ENCODE results near the gene CFTR. TPM values are rescaled to one million over a fixed set of nuclear protein-coding genes. Genes with fewer than 3 reads are reported as not detected.
A peak's percentile ranks its signal among the peaks of the same experiment; 100 is the strongest.

CFTR gene
- total RNA-seq (2021): 1.1 and 1.2 TPM in 2 replicates
- long read RNA-seq, partial matches to known transcripts: 2 of 3 reads
- long read RNA-seq, other reads (novel, unspliced or antisense): 1 of 3 reads

DNA sequence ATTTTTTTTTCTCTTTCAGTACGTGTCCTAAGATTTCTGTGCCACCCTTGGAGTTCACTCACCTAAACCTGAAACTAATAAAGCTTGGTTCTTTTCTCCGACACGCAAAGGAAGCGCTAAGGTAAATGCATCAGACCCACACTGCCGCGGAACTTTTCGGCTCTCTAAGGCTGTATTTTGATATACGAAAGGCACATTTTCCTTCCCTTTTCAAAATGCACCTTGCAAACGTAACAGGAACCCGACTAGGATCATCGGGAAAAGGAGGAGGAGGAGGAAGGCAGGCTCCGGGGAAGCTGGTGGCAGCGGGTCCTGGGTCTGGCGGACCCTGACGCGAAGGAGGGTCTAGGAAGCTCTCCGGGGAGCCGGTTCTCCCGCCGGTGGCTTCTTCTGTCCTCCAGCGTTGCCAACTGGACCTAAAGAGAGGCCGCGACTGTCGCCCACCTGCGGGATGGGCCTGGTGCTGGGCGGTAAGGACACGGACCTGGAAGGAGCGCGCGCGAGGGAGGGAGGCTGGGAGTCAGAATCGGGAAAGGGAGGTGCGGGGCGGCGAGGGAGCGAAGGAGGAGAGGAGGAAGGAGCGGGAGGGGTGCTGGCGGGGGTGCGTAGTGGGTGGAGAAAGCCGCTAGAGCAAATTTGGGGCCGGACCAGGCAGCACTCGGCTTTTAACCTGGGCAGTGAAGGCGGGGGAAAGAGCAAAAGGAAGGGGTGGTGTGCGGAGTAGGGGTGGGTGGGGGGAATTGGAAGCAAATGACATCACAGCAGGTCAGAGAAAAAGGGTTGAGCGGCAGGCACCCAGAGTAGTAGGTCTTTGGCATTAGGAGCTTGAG lies at the start of gene CFTR:
Gene CFTR, plus strand, starts transcription at position 801 of the 830 bp plus-strand sequence. CDS start 70 bp downstream, outside the sequence.
- H3K9ac ChIP-seq (ENCODE audit: extremely low read depth, insufficient read length, low read length): peak within 1 kb of the TSS; percentile 38
- H3K4me1 ChIP-seq (ENCODE audit: insufficient read depth, low read length): no peaks in the 10 kb centered on the region
- no peak within 1 kb of the TSS for H2BK5ac ChIP-seq (ENCODE audit: insufficient read length, low read length)
- H2BK20ac ChIP-seq (ENCODE audit: low read depth, low read length, poor library complexity, severe bottlenecking): no peak within 1 kb of the TSS
- TF ChIP-seq, protein P1, sequence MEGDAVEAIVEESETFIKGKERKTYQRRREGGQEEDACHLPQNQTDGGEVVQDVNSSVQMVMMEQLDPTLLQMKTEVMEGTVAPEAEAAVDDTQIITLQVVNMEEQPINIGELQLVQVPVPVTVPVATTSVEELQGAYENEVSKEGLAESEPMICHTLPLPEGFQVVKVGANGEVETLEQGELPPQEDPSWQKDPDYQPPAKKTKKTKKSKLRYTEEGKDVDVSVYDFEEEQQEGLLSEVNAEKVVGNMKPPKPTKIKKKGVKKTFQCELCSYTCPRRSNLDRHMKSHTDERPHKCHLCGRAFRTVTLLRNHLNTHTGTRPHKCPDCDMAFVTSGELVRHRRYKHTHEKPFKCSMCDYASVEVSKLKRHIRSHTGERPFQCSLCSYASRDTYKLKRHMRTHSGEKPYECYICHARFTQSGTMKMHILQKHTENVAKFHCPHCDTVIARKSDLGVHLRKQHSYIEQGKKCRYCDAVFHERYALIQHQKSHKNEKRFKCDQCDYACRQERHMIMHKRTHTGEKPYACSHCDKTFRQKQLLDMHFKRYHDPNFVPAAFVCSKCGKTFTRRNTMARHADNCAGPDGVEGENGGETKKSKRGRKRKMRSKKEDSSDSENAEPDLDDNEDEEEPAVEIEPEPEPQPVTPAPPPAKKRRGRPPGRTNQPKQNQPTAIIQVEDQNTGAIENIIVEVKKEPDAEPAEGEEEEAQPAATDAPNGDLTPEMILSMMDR (conservative IDR thresholded peaks at IDR 0.05): no peak
- H4K5ac ChIP-seq (ENCODE audit: insufficient read length, low read depth, low read length): no peak within 1 kb of the TSS
- H3K27ac ChIP-seq (ENCODE audit: insufficient read length, low read depth, low read length): no peak within 1 kb of the TSS
- no peak within 1 kb of the TSS for H3T11ph ChIP-seq (ENCODE audit: low read length)
- H3K9me3 ChIP-seq (ENCODE audit: control insufficient read depth, low read depth, low read length): no peaks in the 10 kb centered on the region
- Mint-ChIP-seq H3K27me3 (ENCODE audit: low read depth) (peaks cover 45% of the 10 kb centered on the region), H3K27ac (no peak within 1 kb of the TSS), H3K4me1 (peaks cover 15 to 26% of the 10 kb centered on the region in 2 experiments), H3K9me3 (no peaks in the 10 kb centered on the region), H3K4me3 (peak within 1 kb of the TSS; percentile 63 to 90), H3K36me3 (ENCODE audit: insufficient read depth in 1 of 3, low read depth in 3 of 3) (no peaks in the 10 kb centered on the region)
- H3K79me2 ChIP-seq (ENCODE audit: insufficient read depth, low read length): no peaks in the 10 kb centered on the region
- no peak within 1 kb of the TSS for H2AK5ac ChIP-seq (ENCODE audit: insufficient read length, low read length)
- peaks cover 14% of the 10 kb centered on the region for H3K23me2 ChIP-seq (ENCODE audit: insufficient read length, low read depth, low read length, poor library complexity, severe bottlenecking)
- no peaks in the 10 kb centered on the region for H3K79me1 ChIP-seq (ENCODE audit: insufficient read depth, low read depth, low read length, poor library complexity, severe bottlenecking)
- H2AFZ ChIP-seq (ENCODE audit: low read length): peak within 1 kb of the TSS; percentile 50
- peak within 1 kb of the TSS; percentile 92 for H3K4me2 ChIP-seq (ENCODE audit: insufficient read depth, insufficient read length, low read length)
- no peak within 1 kb of the TSS for H4K8ac ChIP-seq (replicated peaks; ENCODE audit: insufficient read length, low read depth, low read length)
- H2BK12ac ChIP-seq (ENCODE audit: insufficient read length, low read depth, low read length): no peak within 1 kb of the TSS
- DNase-seq: peak; percentile 65
- H2BK15ac ChIP-seq (ENCODE audit: low read depth, low read length): no peak within 1 kb of the TSS
- H4K91ac ChIP-seq (ENCODE audit: insufficient read length, low read depth, low read length): no peak within 1 kb of the TSS
- H3K14ac ChIP-seq (ENCODE audit: insufficient read depth, low read length): peak within 1 kb of the TSS; percentile 74
- H4K20me1 ChIP-seq (ENCODE audit: control insufficient read depth, insufficient read depth, insufficient read length): no peaks in the 10 kb centered on the region
- no peak within 1 kb of the TSS for H3K56ac ChIP-seq (ENCODE audit: insufficient read length, low read depth, low read length)
- no peak within 1 kb of the TSS for H3K23ac ChIP-seq (ENCODE audit: insufficient read length, low read depth, low read length)
- no peak within 1 kb of the TSS for H3K18ac ChIP-seq (ENCODE audit: insufficient read length, low read depth, low read length)
- no peaks in the 10 kb centered on the region; the same call in 1 of the 2 replicates for H3K27me3 ChIP-seq (ENCODE audit: insufficient read depth, low read length)
- no peak within 1 kb of the TSS for H2BK120ac ChIP-seq (ENCODE audit: low read depth, low read length, poor library complexity, severe bottlenecking)
- no CpG with 5 or more reads among the region's 45 CpGs for WGBS (ENCODE audit: extremely low coverage, insufficient read length, low lambda C conversion rate)
- H3K4ac ChIP-seq (ENCODE audit: low read depth, low read length): no peak within 1 kb of the TSS
